Fibroblast of lung (primary cell): ENCODE results near the gene GLYR1.

Experiments
- CTCF ChIP-seq, 2 donors: IDR thresholded peaks in 1 of 2; conservative IDR thresholded peaks in 1 of 2; 1 replicate in 1 of 2; 2 replicates in 1 of 2; pipeline ENCODE4 v1.5.1; 2011 to 2012; ENCODE audit warnings: low read length in 2 of 2, control low read depth in 1 of 2, inconsistent platforms in 1 of 2, low read depth in 1 of 2, mild to moderate bottlenecking in 1 of 2
- EZH2 ChIP-seq: IDR thresholded peaks from 2 replicates; pipeline ENCODE4 v1.5.1; 2012; ENCODE audit warnings: low read length, control low read depth, mild to moderate bottlenecking; ENCODE audit errors: missing control alignments

- TF ChIP-seq CTCF (conservative IDR thresholded peaks at IDR 0.05 in 1 of 2, IDR thresholded peaks at IDR 0.05 in 1 of 2; ENCODE audit: low read depth in 1 of 2, low read length in 2 of 2) = no peak
- no peak for TF ChIP-seq EZH2
Observed at GRCh38 chr16:4762205-4762604, 84.9 kb downstream of the GLYR1 start.
